Stimulated activated CD8-positive, alpha-beta memory T cell treated with anti-CD3 and anti-CD28 coated beads, Interleukin-7, amount 100 ng/mL, for 1 hour (primary cell): Measurements from ENCODE around the gene PIP5K1B.

Experiments used
- DNase-seq, 2 donors: peaks; one replicate each; pipeline ENCODE4 v3.0.0-alpha.2; 2020; ENCODE audit warnings: low read depth in 2 of 2

Gene PIP5K1B

GRCh38 chr9:68808338-68808890, 103.4 kb downstream of the PIP5K1B start:
- DNase-seq, result no peak

GRCh38 chr9:68817079-68817875, 112.2 kb downstream of the PIP5K1B start:
- DNase-seq, result no peak

- no peak for DNase-seq
Observed at GRCh38 chr9:68819065-68819464, 114.0 kb downstream of the PIP5K1B start.

- DNase-seq, result no peak
Observed at GRCh38 chr9:68821911-68822310, 116.9 kb downstream of the PIP5K1B start.

GRCh38 chr9:68822596-68823165, 117.6 kb downstream of the PIP5K1B start:
- DNase-seq, result no peak

GRCh38 chr9:68825762-68826472, 120.9 kb downstream of the PIP5K1B start:
- no peak for DNase-seq

- DNase-seq, result no peak
Observed at GRCh38 chr9:68827837-68828744, 123.1 kb downstream of the PIP5K1B start.

- no peak for DNase-seq
Observed at GRCh38 chr9:68832101-68832500, 127.1 kb downstream of the PIP5K1B start.

GRCh38 chr9:68832861-68833518, 128.0 kb downstream of the PIP5K1B start:
- DNase-seq, result no peak

GRCh38 chr9:68834931-68835520, 130.0 kb downstream of the PIP5K1B start:
- DNase-seq, result no peak

- no peak for DNase-seq
Observed at GRCh38 chr9:68836788-68837187, 131.7 kb downstream of the PIP5K1B start.

GRCh38 chr9:68838245-68838644, 133.2 kb downstream of the PIP5K1B start:
- no peak for DNase-seq

- no peak for DNase-seq
Observed at GRCh38 chr9:68841276-68842052, 136.4 kb downstream of the PIP5K1B start.

GRCh38 chr9:68842568-68842967, 137.5 kb downstream of the PIP5K1B start:
- DNase-seq, result no peak

- DNase-seq, result no peak
Observed at GRCh38 chr9:68843239-68843638, 138.2 kb downstream of the PIP5K1B start.

- DNase-seq, result no peak
Observed at GRCh38 chr9:68844157-68844556, 139.1 kb downstream of the PIP5K1B start.

- no peak for DNase-seq
Observed at GRCh38 chr9:68844631-68845612, 139.9 kb downstream of the PIP5K1B start.

GRCh38 chr9:68847765-68848164, 142.7 kb downstream of the PIP5K1B start:
- DNase-seq, result no peak

GRCh38 chr9:68851657-68852056, 146.6 kb downstream of the PIP5K1B start:
- DNase-seq, result no peak
